Erythroblast (primary cell): ENCODE data around the gene RNF141.

Experiments
- GATA1 ChIP-seq: IDR thresholded peaks from 2 replicates; pipeline ENCODE4 v1.6.1; 2011; ENCODE audit warnings: low read depth, mild to moderate bottlenecking, control low read depth, low read length, moderate library complexity
- POLR2A ChIP-seq: IDR thresholded peaks from 2 replicates; pipeline ENCODE4 v1.6.1; 2011; ENCODE audit warnings: mild to moderate bottlenecking, low read length

DNA sequence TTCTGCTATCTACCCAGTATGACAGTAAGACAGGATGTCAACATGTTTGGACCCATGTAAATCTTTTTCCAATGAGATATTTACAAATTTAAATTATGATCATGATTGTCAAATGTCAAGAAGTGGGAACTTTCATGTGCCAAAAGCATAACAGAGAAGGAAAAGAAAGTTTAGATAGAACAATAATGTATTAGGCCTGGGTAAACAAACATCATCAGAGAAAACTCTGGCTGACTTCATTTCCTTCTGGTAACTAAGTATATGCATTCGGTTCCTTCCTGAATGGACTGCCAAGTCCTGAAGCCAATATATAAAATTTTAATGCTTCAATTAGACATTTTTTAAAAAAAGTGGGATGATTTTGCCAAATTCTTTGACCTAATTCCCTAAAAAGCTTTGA, 16.5 kb downstream of the RNF141 start:
- TF ChIP-seq POLR2A = no peak
- TF ChIP-seq GATA1 = no peak
